GM12872 (cell line): ENCODE measurements around the gene TPRG1L.

Experiments used
- TF ChIP-seq, protein P1 (sequence below): IDR thresholded peaks from 3 replicates; pipeline ENCODE4 v1.5.1; 2011; ENCODE audit warnings: low read depth, mild to moderate bottlenecking, low read length, moderate library complexity; ENCODE audit not compliant: insufficient read depth

Gene TPRG1L

DNA sequence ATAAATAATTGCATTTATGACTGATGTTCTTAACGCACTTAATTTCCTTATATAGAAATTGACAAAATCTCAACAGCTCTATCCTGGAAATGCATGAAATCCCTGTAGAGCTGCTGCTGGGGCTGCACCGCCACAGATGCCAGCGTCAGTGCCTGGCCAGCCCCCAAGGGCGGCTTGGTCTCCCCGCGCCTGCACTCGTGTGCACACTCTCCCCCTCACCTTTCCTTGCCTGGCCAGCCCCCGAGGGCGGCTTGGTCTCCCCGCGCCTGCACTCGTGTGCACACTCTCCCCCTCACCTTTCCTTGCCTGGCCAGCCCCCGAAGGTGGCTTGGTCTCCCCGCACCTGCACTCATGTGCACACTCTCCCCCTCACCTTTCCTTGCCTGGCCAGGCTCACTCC is 11.3 kb downstream of the TPRG1L start:
- TF ChIP-seq, protein P1, sequence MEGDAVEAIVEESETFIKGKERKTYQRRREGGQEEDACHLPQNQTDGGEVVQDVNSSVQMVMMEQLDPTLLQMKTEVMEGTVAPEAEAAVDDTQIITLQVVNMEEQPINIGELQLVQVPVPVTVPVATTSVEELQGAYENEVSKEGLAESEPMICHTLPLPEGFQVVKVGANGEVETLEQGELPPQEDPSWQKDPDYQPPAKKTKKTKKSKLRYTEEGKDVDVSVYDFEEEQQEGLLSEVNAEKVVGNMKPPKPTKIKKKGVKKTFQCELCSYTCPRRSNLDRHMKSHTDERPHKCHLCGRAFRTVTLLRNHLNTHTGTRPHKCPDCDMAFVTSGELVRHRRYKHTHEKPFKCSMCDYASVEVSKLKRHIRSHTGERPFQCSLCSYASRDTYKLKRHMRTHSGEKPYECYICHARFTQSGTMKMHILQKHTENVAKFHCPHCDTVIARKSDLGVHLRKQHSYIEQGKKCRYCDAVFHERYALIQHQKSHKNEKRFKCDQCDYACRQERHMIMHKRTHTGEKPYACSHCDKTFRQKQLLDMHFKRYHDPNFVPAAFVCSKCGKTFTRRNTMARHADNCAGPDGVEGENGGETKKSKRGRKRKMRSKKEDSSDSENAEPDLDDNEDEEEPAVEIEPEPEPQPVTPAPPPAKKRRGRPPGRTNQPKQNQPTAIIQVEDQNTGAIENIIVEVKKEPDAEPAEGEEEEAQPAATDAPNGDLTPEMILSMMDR: no peak

DNA sequence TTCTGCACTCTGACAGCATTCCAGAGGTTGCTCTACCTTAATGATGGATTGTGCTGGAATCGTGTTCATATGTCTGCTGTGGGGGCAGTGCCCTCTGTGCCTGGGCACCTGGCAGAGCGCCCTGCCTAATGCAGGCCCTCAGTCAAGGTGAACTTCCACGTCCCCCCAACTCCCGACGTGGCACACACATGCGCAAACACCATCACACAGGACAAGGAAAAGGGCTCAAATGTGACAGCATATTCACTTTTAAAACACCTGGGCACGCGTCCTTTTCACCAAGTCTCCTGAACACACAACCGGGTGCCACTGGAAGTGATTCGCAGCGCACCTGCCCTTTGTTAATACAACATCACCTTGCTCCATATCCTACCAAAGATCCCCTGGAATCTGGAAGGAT is 11.7 kb downstream of the TPRG1L start:
- TF ChIP-seq, protein P1: no peak

DNA sequence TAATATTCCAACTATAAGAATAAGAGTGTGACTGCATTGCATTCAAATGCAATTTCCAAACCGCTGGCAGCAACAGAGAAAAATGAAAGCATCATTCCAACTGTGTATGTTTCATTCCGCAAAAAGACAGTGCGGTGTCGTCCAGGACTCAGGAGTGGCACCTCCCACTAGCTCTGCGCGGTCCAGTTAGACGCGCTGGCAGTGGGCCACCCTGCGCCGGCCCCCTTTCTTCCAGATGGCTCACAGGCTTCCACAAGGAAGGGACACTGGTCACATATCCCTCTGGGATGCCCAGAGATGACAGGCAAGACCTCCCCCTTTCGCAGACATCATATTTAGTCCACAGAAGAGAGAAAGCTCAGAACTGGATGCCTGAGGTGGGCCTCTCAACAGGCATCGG is 13.2 kb downstream of the TPRG1L start:
- TF ChIP-seq, protein P1: no peak

- TF ChIP-seq, protein P1: no peak
These were observed 13.9 kb downstream of the TPRG1L start for GRCh38 chr1:3638676-3639075.

DNA sequence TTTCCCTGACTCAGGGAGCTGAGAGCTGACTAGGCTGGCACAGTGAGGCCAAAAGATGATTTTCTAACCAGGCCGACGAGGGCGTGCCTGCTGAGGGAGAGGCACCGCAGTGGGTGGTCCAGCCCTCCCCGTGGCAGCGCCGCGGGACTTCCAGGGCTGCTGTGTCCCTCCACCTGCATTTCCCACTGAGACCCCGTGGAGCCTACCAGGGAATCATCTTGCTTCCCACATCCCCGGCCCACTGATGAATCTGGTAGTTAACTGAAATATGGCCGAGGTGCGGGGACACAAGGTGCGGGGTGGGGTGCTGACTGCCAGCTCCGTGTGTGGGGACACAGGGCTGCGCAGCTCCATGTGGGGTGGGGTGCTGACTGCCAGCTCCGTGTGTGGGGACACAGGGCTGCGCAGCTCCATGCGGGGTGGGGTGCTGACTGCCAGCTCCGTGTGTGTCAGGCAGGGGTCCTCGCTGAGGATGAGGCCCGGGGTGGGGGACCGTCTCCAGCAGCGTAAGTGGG is 14.6 kb downstream of the TPRG1L start:
- TF ChIP-seq, protein P1: no peak

DNA sequence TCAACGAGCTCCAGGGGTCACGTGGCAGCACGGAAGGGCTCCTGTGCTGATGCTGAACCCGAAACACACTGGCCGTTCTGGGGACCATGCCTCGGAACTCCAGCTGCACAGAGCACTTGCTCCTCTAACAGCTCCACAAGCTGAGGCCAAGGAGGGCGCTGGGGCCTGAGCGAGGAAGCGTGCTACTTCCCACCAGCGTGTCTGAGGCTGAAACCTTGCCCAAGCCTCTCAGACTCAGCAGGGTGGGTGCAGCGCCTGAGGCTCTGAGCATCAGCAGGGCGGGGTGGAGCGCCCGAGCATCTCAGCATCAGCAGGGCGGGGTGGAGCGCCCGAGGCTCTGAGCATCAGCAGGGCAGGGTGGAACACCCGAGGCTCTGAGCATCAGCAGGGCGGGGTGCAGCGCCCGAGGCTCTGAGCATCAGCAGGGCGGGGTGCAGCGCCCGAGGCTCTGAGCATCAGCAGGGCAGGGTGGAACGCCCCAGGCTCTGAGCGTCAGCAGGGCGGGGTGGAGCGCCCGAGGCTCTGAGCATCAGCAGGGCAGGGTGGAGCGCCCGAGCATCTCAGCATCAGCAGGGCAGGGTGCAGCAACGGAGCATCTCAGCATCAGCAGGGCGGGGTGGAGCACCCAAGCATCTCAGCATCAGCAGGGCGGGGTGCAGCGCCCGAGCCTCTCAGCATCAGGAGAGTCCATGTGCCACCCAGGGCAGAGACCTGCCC is 15.5 kb downstream of the TPRG1L start:
- TF ChIP-seq, protein P1: no peak

DNA sequence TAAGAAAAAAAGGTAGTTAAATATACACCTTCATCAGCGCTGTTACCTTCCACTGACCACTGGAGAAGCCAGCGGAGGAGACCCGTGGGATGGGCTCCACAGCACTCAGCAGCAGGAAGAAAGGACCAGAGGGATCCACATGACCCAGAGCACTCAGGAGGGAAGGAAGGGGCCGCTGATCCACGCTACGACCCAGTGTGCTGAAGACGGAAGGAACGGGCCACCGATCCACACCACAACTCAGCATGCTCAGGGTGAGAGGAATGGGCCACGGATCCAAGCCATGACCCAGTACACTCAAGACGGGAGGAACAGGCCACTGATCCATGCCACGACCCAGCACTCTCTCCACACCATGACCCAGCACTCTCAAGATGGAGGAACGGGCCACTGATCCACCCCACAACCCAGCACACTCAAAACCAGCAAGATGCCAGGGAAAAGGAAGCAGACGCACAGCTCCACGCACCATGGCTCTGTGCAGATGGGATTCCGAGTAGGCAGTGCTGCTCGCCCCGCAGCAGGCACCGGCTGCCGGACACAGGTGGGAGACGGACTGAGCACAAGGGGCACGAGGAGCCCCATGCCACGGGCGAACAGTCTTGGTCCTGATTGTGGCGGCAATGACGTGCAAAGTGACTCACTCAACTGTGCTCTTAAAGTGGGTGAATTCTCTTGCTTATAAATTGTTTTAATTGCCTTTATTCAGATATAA is 16.4 kb downstream of the TPRG1L start:
- TF ChIP-seq, protein P1: no peak
